PC-9 (cell line): ENCODE measurements around the gene WDR7. TPM values are rescaled to one million over a fixed set of nuclear protein-coding genes. Genes with fewer than 3 reads are reported as not detected.

Experiments
- BruUV-seq: library from RNA; stranded (reverse); fragments of 400-500 nt; replicated peaks from 2 replicates; lab custom pipeline; 2021; lab: Mats Ljungman, UMichigan
- CTCF ChIA-PET: fragments of 300-600 bp; sonication (Branson Sonifier 250); formaldehyde crosslinking; loops from one replicate; lab custom pipeline; 2022; ENCODE audit warnings: antibody characterized with exemption; lab: Charles Lee
- POLR2A ChIA-PET: fragments of 300-600 bp; sonication (Branson Sonifier 250); formaldehyde crosslinking; loops from one replicate; lab custom pipeline; 2022; ENCODE audit warnings: antibody characterized with exemption; ENCODE audit not compliant: unreplicated experiment; lab: Charles Lee
- DNase-seq, 2 experiments: peaks; one replicate each; pipeline versions ENCODE4 v3.0.0 to v3.0.0-alpha.2; 2015 to 2022; ENCODE audit warnings: mixed read lengths in 1 of 2
- H2AFZ ChIP-seq: fragments of 200-600 bp; sonication (generic); 2 replicates; pipeline ENCODE4 v1.8.1; 2017; ENCODE audit warnings: antibody characterized with exemption
- H3F3A ChIP-seq: fragments of 200-600 bp; sonication (generic); 2 replicates; pipeline ENCODE4 v1.8.1; 2017; ENCODE audit warnings: antibody characterized with exemption, mild to moderate bottlenecking, low read depth; ENCODE audit not compliant: insufficient read depth
- H3K27ac ChIP-seq: fragments of 200-600 bp; sonication (generic); 2 replicates; pipeline ENCODE4 v1.6.1; 2016; ENCODE audit warnings: mixed run types
- H3K27me3 ChIP-seq: fragments of 200-600 bp; sonication (generic); 2 replicates; pipeline ENCODE4 v1.6.1; 2016; ENCODE audit warnings: low read depth, mixed run types; ENCODE audit not compliant: insufficient read depth
- H3K36me3 ChIP-seq: fragments of 200-600 bp; sonication (generic); 2 replicates; pipeline ENCODE4 v1.6.1; 2016; ENCODE audit warnings: low read depth, mixed run types
- H3K4me1 ChIP-seq: fragments of 200-600 bp; sonication (generic); replicated peaks from 2 replicates; pipeline ENCODE4 v1.6.1; 2016; ENCODE audit warnings: mixed run types; ENCODE audit not compliant: insufficient read depth
- H3K4me2 ChIP-seq: fragments of 200-600 bp; sonication (generic); 2 replicates; pipeline ENCODE4 v1.6.1; 2017; ENCODE audit warnings: mixed run types
- H3K4me3 ChIP-seq: fragments of 200-600 bp; sonication (generic); 2 replicates; pipeline ENCODE4 v1.6.1; 2016; ENCODE audit warnings: mixed run types
- H3K79me2 ChIP-seq: fragments of 200-600 bp; sonication (generic); 2 replicates; pipeline ENCODE4 v1.6.1; 2017; ENCODE audit warnings: low read depth, mixed run types
- H3K9me2 ChIP-seq: fragments of 200-600 bp; sonication (generic); 2 replicates; pipeline ENCODE4 v1.8.1; 2017; ENCODE audit warnings: mild to moderate bottlenecking; ENCODE audit not compliant: insufficient read depth
- H3K9me3 ChIP-seq: fragments of 200-600 bp; sonication (generic); 2 replicates; pipeline ENCODE4 v1.8.1; 2016; ENCODE audit warnings: low read depth; ENCODE audit not compliant: insufficient read depth
- H4K20me1 ChIP-seq: fragments of 200-600 bp; sonication (generic); 2 replicates; pipeline ENCODE4 v1.8.1; 2017; ENCODE audit not compliant: insufficient read depth
- CTCF ChIP-seq: fragments of 200-600 bp; sonication (generic); conservative IDR thresholded peaks from 2 replicates; pipeline ENCODE4 v1.6.1; 2017; ENCODE audit warnings: mixed run types, antibody characterized with exemption, mild to moderate bottlenecking, moderate library complexity
- EZH2 ChIP-seq: fragments of 200-600 bp; sonication (generic); IDR thresholded peaks from 2 replicates; pipeline ENCODE4 v1.8.0; 2017; ENCODE audit warnings: antibody characterized with exemption, low read depth
- intact Hi-C: fragments of 100-400 bp; cut with micrococcal nuclease; formaldehyde crosslinking; loops from one replicate; pipeline ENCODE4 v1.10.0; 2022; ENCODE audit not compliant: unreplicated experiment
- total RNA-seq: library from RNA; stranded (reverse); gene quantifications from 2 replicates; pipeline ENCODE4 v1.2.3, GENCODE V29; 2021

WDR7 gene
- total RNA-seq, 1 experiment from 2014 or later, result 7.7 TPM

- ChIA-PET CTCF (no interaction called here), POLR2A (no interaction called here)
- intact Hi-C loops, result no loop called here
These were observed 45.8 kb downstream of the WDR7 start for GRCh38 chr18:56696966-56697365.

GRCh38 chr18:56702946-56703345 lies 51.8 kb downstream of the WDR7 start:
- ChIA-PET CTCF (interaction anchor here (0.6 kb wide), 1 partner anchor 1336 kb away, joined by 4 read pairs; no protein-coding TSS in a partner anchor), POLR2A (interaction anchor here (0.7 kb wide), 1 partner anchor 1644 kb away, joined by 4 read pairs; no protein-coding TSS in a partner anchor)
- 0 out of 2 replicates have a peak, but pooled peaks cover 7% of the 10 kb centered on the region for H3F3A ChIP-seq
- BruUV-seq, result no TSS peak
- H3K79me2 ChIP-seq, result no peaks in the 10 kb centered on the region
- H3K36me3 ChIP-seq, result no peaks in the 10 kb centered on the region
- no peak overlapping the region for H2AFZ ChIP-seq
- no peaks in the 10 kb centered on the region for H3K9me2 ChIP-seq
- no peaks in the 10 kb centered on the region for H3K4me1 ChIP-seq
- H3K4me2 ChIP-seq, result no peak overlapping the region
- TF ChIP-seq CTCF (peak; percentile 71), EZH2 (no peak)
- H4K20me1 ChIP-seq, result no peaks in the 10 kb centered on the region
- H3K27ac ChIP-seq, result no peak overlapping the region
- peak in 1 of 2 experiments; percentile 1 for DNase-seq
- H3K9me3 ChIP-seq, result no peaks in the 10 kb centered on the region
- no peaks in the 10 kb centered on the region for H3K27me3 ChIP-seq
- H3K4me3 ChIP-seq, result no peak overlapping the region
- intact Hi-C loops, result loop anchor here (5.0 kb wide), 1 partner anchor 744 kb away; no protein-coding TSS in a partner anchor

More at GRCh38 chr18:56696966-56697365, 45.8 kb downstream of the WDR7 start:
- TF ChIP-seq EZH2 (no peak), CTCF (no peak)
- Histone ChIP-seq H3F3A (0 out of 2 replicates have a peak, but pooled peaks cover 7% of the 10 kb centered on the region), H3K4me3 (no peak overlapping the region), H3K27me3 (no peaks in the 10 kb centered on the region), H3K4me1 (no peaks in the 10 kb centered on the region), H3K27ac (no peak overlapping the region), H4K20me1 (no peaks in the 10 kb centered on the region), H3K79me2 (no peaks in the 10 kb centered on the region), H3K4me2 (no peak overlapping the region), H3K36me3 (no peaks in the 10 kb centered on the region), H3K9me3 (no peaks in the 10 kb centered on the region), H2AFZ (no peak overlapping the region), H3K9me2 (no peaks in the 10 kb centered on the region)
- no peak for DNase-seq
- BruUV-seq, result no TSS peak

- no peaks in the 10 kb centered on the region for H3K36me3 ChIP-seq
- TF ChIP-seq CTCF (peak; percentile 48; the same call in 1 of the 2 replicates), EZH2 (no peak)
- H3K4me2 ChIP-seq, result no peak overlapping the region
- H3K9me2 ChIP-seq, result no peaks in the 10 kb centered on the region
- H3K79me2 ChIP-seq, result no peaks in the 10 kb centered on the region
- H4K20me1 ChIP-seq, result no peaks in the 10 kb centered on the region
- no peak overlapping the region for H2AFZ ChIP-seq
- no peaks in the 10 kb centered on the region for H3K9me3 ChIP-seq
- ChIA-PET CTCF (no interaction called here), POLR2A (no interaction called here)
- H3K4me1 ChIP-seq, result no peaks in the 10 kb centered on the region
- intact Hi-C loops, result no loop called here
- no TSS peak for BruUV-seq
- peak in 1 of 2 experiments; percentile 73 for DNase-seq
- H3F3A ChIP-seq, result 0 out of 2 replicates have a peak, but pooled peaks cover 5% of the 10 kb centered on the region
- H3K27ac ChIP-seq, result no peak overlapping the region
- no peaks in the 10 kb centered on the region for H3K27me3 ChIP-seq
- no peak overlapping the region for H3K4me3 ChIP-seq
These were observed 58.3 kb downstream of the WDR7 start for GRCh38 chr18:56709463-56709862.
